Karpas-422 (cell line): ENCODE data around the gene NUDT4B. TPM values are rescaled to one million over a fixed set of nuclear protein-coding genes. Genes with fewer than 3 reads are reported as not detected.
"Not testable (repeated sequence)": the region's sequence is repeated elsewhere in the genome, so short reads cannot be mapped to it uniquely, and the experiment has no call there.

Experiments used
- DNase-seq: peaks from one replicate; pipeline ENCODE4 v3.0.0-alpha.2; 2015
- H2AFZ ChIP-seq: fragments of 200-600 bp; sonication (generic); 2 replicates; pipeline ENCODE4 v1.6.1; 2014; ENCODE audit warnings: antibody characterized with exemption, low read length, mixed read lengths
- H3K27ac ChIP-seq: fragments of 200-600 bp; sonication (generic); 2 replicates; pipeline ENCODE4 v1.5.1; 2014; ENCODE audit warnings: mild to moderate bottlenecking, low read length, moderate library complexity
- H3K27me3 ChIP-seq: fragments of 200-600 bp; sonication (generic); 2 replicates; pipeline ENCODE4 v1.6.1; 2014; ENCODE audit warnings: low read length, mixed read lengths
- H3K36me3 ChIP-seq: fragments of 200-600 bp; sonication (generic); 2 replicates; pipeline ENCODE4 v1.6.1; 2014; ENCODE audit warnings: low read length, mixed read lengths; ENCODE audit not compliant: insufficient read depth
- H3K4me1 ChIP-seq: fragments of 200-600 bp; sonication (generic); 2 replicates; pipeline ENCODE4 v1.6.1; 2014; ENCODE audit warnings: mild to moderate bottlenecking, low read length, mixed read lengths
- H3K4me2 ChIP-seq: fragments of 200-600 bp; sonication (generic); 2 replicates; pipeline ENCODE4 v1.6.1; 2014; ENCODE audit warnings: low read length, low read depth, mild to moderate bottlenecking; ENCODE audit not compliant: poor library complexity, severe bottlenecking
- H3K4me3 ChIP-seq: fragments of 200-600 bp; sonication (generic); 2 replicates; pipeline ENCODE4 v1.5.1; 2014; ENCODE audit warnings: mild to moderate bottlenecking, antibody characterized with exemption, low read length, mixed read lengths
- H3K79me2 ChIP-seq: fragments of 200-600 bp; sonication (generic); 2 replicates; pipeline ENCODE4 v1.6.1; 2014; ENCODE audit warnings: mild to moderate bottlenecking, low read length, mixed read lengths
- H3K9ac ChIP-seq: fragments of 200-600 bp; sonication (generic); 2 replicates; pipeline ENCODE4 v1.6.0; 2014; ENCODE audit warnings: low read length
- H3K9me2 ChIP-seq: fragments of 200-600 bp; sonication (generic), shearing (Covaris generic); replicated peaks from 2 replicates; pipeline ENCODE4 v1.6.0; 2014; ENCODE audit warnings: mild to moderate bottlenecking, low read length, moderate library complexity; ENCODE audit not compliant: insufficient read depth
- H3K9me3 ChIP-seq: fragments of 300-700, 200-600 bp; sonication (generic); 2 replicates; pipeline ENCODE4 v1.6.1; 2014; ENCODE audit warnings: low read length, mixed read lengths
- H4K20me1 ChIP-seq: fragments of 200-600 bp; sonication (generic); 2 replicates; pipeline ENCODE4 v1.6.1; 2014; ENCODE audit warnings: mild to moderate bottlenecking, antibody characterized with exemption, low read length, low read depth; ENCODE audit not compliant: insufficient read depth
- total RNA-seq: library from RNA; depleted of rRNA; stranded (reverse); fragments of >200 nt; shearing (Covaris generic); gene quantifications from 2 replicates; pipeline ENCODE4 v1.2.3, GENCODE V29; 2014; ENCODE audit warnings: low replicate concordance; rRNA removed

Gene NUDT4B
- 2.3 TPM in 1 of 2 replicates, not detected in the other for total RNA-seq

DNA sequence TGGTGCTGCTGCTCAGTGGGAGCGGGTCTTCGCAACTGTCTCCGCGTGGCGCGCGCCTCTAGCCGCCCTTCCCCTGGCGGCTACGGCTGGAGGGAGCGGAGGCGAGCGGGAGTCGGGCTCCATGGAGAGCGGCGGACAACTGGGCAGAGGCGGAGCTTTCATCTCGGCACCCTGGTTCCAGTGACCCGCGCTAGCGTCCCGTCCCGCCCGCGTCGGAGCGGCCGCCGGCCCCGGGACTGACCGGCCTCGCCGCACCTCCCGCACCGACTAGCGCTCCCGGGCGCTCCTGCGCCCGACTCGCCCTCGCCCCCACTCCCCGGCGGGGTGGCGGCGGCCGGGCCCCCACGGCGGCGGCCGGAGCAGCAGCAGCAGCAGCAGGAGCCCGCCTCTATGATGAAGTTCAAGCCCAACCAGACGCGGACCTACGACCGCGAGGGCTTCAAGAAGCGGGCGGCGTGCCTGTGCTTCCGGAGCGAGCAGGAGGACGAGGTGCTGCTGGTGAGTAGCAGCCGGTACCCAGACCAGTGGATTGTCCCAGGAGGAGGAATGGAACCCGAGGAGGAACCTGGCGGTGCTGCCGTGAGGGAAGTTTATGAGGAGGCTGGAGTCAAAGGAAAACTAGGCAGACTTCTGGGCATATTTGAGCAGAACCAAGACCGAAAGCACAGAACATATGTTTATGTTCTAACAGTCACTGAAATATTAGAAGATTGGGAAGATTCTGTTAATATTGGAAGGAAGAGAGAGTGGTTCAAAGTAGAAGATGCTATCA lies at the start of gene NUDT4B:
NUDT4B (plus strand) TSS at position 212 of the 772 bp plus-strand sequence; CDS start at position 391, 179 bp downstream.
- H4K20me1 ChIP-seq, H3K27me3 ChIP-seq, H3K4me1 ChIP-seq, H3K4me3 ChIP-seq, H3K9ac ChIP-seq, H3K27ac ChIP-seq, H3K79me2 ChIP-seq, DNase-seq, H3K9me3 ChIP-seq, H3K36me3 ChIP-seq, H2AFZ ChIP-seq, H3K9me2 ChIP-seq, H3K4me2 ChIP-seq: not testable (repeated sequence)

GRCh38 chr1:148699357-148699756 lies 49.2 kb upstream of the NUDT4B start:
- not testable (repeated sequence) for H3K4me2 ChIP-seq, H3K9ac ChIP-seq, H3K36me3 ChIP-seq, DNase-seq, H3K27me3 ChIP-seq, H3K79me2 ChIP-seq, H3K9me3 ChIP-seq, H2AFZ ChIP-seq, H4K20me1 ChIP-seq, H3K27ac ChIP-seq, H3K4me3 ChIP-seq, H3K9me2 ChIP-seq, H3K4me1 ChIP-seq

DNA sequence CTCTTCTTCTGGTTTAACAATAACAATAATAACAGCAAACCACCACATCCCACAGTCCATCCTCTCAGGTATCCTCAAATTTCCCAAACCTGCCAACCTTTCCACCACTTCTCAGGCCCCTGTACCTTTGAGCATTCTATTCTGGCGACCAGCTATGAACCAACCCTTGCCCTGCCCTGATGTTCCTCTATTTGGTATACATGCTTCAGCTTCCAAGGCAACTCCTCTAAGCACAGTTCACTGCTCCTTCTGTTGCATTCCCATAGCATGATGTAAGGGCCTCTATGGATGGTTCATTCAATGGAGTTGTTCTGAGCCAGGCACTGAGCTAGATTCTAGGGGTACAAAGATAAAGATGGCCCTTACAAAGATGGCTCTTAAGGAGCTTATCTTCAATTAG lies 46.3 kb upstream of the NUDT4B start:
- H3K9me2 ChIP-seq, H3K79me2 ChIP-seq, H3K4me1 ChIP-seq, H3K4me3 ChIP-seq, H4K20me1 ChIP-seq, H3K4me2 ChIP-seq, H3K27me3 ChIP-seq, H3K9ac ChIP-seq, DNase-seq, H2AFZ ChIP-seq, H3K27ac ChIP-seq, H3K9me3 ChIP-seq, H3K36me3 ChIP-seq: not testable (repeated sequence)

DNA sequence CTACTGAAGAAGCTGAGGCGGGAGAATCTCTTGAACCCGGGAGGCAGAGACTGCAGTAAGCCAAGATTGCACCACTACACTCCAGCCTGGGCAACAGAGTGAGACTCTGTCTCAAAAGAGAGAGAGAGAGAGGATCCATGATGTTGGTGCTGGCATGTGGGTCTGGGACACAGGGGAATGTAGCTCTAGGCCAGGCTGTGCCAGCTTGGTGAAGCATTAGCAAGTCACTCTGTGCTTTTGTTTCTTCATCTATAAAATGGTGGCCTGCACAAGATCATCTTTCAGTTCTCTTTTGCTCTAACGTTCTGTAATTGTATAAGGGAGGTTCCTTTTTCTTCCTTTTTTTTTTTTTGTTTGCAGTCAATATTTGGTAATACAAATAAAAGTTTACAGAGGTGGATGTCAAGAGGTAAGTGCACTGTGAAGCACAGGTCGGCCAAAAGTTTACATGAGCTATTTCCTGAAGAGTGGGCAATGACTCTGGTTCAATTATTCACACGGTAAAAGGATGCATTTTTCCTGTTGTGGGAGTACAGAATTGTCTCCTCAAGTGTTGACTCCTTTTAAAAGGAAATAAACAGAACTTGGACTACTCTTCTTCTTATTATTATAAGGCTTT lies 44.5 kb upstream of the NUDT4B start:
- not testable (repeated sequence) for H3K4me3 ChIP-seq, H2AFZ ChIP-seq, H3K27ac ChIP-seq, H3K79me2 ChIP-seq, DNase-seq, H4K20me1 ChIP-seq, H3K4me2 ChIP-seq, H3K9me3 ChIP-seq, H3K9ac ChIP-seq, H3K4me1 ChIP-seq, H3K9me2 ChIP-seq, H3K36me3 ChIP-seq, H3K27me3 ChIP-seq

DNA sequence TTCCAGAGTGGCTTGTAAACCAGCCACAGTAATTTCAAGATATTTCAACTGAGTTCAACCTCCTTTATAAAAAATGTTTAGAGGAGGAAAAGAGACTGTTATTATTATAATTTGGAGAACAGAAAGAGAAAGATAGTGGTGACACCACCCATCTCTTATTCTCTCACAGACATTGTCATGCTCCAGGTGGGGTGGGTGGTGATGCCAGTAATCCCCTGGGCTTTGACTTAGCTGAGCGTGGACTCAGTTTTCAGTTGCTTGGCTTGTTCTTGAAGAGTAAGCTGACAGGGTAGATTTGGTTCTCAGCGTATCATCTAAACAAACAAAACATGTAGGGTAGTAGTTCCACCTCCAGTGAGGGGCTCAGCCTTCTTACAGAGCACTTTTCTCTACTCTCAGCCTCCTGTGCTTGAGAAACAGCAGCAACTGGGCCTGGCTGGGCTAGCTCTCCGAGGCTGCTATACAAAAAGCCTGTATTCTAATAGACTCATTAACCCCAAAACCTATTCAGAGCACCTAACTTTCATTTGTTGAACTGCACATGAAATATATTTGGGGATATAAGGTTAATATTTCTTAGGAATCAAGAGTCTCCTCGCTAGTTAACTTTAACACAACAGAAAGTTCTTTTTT lies 43.1 kb upstream of the NUDT4B start:
- DNase-seq, H2AFZ ChIP-seq, H3K27ac ChIP-seq, H3K4me3 ChIP-seq, H3K79me2 ChIP-seq, H3K4me1 ChIP-seq, H3K4me2 ChIP-seq, H3K9me2 ChIP-seq, H4K20me1 ChIP-seq, H3K9me3 ChIP-seq, H3K27me3 ChIP-seq, H3K36me3 ChIP-seq, H3K9ac ChIP-seq: not testable (repeated sequence)

DNA sequence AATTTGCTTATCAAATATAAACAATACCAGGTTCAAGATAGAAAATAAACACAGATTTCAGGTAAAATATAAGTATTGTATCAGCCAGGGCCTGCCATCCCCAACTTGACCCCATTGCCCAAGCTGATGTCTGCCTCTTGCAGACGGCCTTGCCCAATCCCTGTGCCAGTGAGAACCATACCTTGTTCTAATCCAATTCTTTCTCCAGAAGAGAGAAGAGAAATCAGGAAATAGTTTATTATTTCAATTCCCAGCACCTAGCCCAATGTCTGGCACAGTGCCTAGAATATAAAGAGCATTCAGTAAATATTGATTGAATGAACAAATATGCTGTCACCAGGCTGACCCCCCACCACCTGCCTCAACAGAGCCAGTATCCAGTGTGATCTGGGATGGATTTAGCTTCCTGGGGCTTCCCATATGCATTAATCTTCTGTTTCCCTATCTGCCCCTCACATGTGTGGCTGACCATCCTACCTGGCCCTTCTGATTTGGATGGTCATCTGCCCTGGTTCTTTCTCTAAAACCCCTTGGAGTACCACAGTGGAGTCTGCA lies 39.7 kb upstream of the NUDT4B start:
- DNase-seq, H3K79me2 ChIP-seq, H2AFZ ChIP-seq, H3K4me2 ChIP-seq, H4K20me1 ChIP-seq, H3K36me3 ChIP-seq, H3K27ac ChIP-seq, H3K4me3 ChIP-seq, H3K27me3 ChIP-seq, H3K4me1 ChIP-seq, H3K9me2 ChIP-seq, H3K9ac ChIP-seq, H3K9me3 ChIP-seq: not testable (repeated sequence)

DNA sequence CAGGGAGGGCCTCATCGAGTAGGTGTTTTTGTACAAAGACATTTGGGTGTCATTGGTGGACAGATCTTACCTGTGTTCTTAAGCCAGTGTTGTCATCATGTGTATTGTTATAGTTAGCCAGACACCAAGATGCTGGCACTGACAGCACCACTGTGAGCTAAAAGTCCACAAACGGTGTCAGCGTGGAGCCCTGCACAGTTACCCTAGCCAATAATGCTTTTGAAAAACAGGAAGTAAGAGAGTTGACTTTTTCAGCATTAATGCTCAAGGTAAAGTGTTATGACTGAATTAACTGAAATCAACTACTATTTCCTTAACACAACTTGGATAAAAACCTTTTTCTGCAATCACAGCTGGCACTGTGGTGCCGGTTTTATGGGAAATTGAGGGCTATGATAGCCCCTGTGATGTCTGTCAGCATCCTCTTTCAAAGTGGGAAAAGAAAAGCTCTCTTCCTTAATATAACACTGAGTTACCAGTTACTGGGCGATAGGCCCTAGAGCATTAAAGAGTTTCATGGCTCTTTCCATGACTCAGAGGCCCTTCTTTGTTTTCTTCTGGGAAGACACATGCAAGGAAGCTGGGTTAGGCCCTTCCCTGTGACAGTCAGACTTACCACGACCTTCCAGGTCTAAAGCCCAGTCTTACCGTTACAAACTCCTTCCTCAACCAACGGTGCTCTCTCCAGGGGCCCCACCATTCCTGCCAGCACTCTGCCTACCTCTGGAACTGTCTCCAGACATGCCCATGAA lies 37.6 kb upstream of the NUDT4B start:
- not testable (repeated sequence) for DNase-seq, H3K27ac ChIP-seq, H3K9me2 ChIP-seq, H2AFZ ChIP-seq, H3K4me2 ChIP-seq, H3K36me3 ChIP-seq, H3K9ac ChIP-seq, H3K4me1 ChIP-seq, H3K9me3 ChIP-seq, H3K4me3 ChIP-seq, H3K27me3 ChIP-seq, H3K79me2 ChIP-seq, H4K20me1 ChIP-seq

- H3K36me3 ChIP-seq, H3K27ac ChIP-seq, H3K27me3 ChIP-seq, H3K9me3 ChIP-seq, H3K9me2 ChIP-seq, H3K4me3 ChIP-seq, H3K9ac ChIP-seq, H3K79me2 ChIP-seq, H4K20me1 ChIP-seq, H3K4me2 ChIP-seq, DNase-seq, H2AFZ ChIP-seq, H3K4me1 ChIP-seq: not testable (repeated sequence)
Observed at GRCh38 chr1:148712353-148712752, 36.2 kb upstream of the NUDT4B start.
